CD8-positive, alpha-beta memory T cell (primary cell): ENCODE data around the gene TRIM26. TPM values are rescaled to one million over a fixed set of nuclear protein-coding genes. Genes with fewer than 3 reads are reported as not detected.

Experiments
- CTCF ChIA-PET: fragments of 350-600 bp; sonication (Branson Sonifier 250); formaldehyde crosslinking; loops from one replicate; lab custom pipeline; 2021; ENCODE audit warnings: antibody characterized with exemption; lab: Charles Lee
- POLR2A ChIA-PET: fragments of 350-600 bp; sonication (Branson Sonifier 250); formaldehyde crosslinking; loops from one replicate; lab custom pipeline; 2021; ENCODE audit warnings: antibody characterized with exemption; lab: Charles Lee
- DNase-seq, 5 donors: peaks; one replicate each; pipeline versions ENCODE4 v3.0.0 to v3.0.0-alpha.2; 2020 to 2022; ENCODE audit warnings: mixed read lengths in 1 of 5
- H3K27ac ChIP-seq: one replicate; pipeline ENCODE4 v1.7.0; 2013; ENCODE audit warnings: low read depth, mild to moderate bottlenecking, low read length, moderate library complexity
- H3K27me3 ChIP-seq: 2 replicates; pipeline ENCODE4 v1.7.0; 2013; ENCODE audit warnings: low read length, mild to moderate bottlenecking; ENCODE audit not compliant: insufficient read depth, poor library complexity, severe bottlenecking
- H3K36me3 ChIP-seq: 2 replicates; pipeline ENCODE4 v1.7.0; 2013; ENCODE audit warnings: mild to moderate bottlenecking, low read length, moderate library complexity; ENCODE audit not compliant: insufficient read depth
- H3K4me1 ChIP-seq: 2 replicates; pipeline ENCODE4 v1.7.0; 2013; ENCODE audit warnings: mild to moderate bottlenecking, low read length, moderate library complexity; ENCODE audit not compliant: insufficient read depth
- H3K4me3 ChIP-seq: 2 replicates; pipeline ENCODE4 v1.7.0; 2013; ENCODE audit warnings: mild to moderate bottlenecking, low read length
- H3K9me3 ChIP-seq: 2 replicates; pipeline ENCODE4 v1.7.0; 2013; ENCODE audit warnings: mild to moderate bottlenecking, low read length
- H3K27ac Mint-ChIP-seq, 8 donors: one replicate each; pipeline ENCODE4 v1.8.0; 2020 to 2021; ENCODE audit warnings: mixed read lengths in 8 of 8, mild to moderate bottlenecking in 6 of 8, inconsistent platforms in 3 of 8, moderate library complexity in 3 of 8
- H3K27me3 Mint-ChIP-seq, 2 donors: one replicate each; pipeline ENCODE4 v1.8.0; 2020 to 2021; ENCODE audit warnings: mixed read lengths in 2 of 2, mild to moderate bottlenecking in 1 of 2, moderate library complexity in 1 of 2
- H3K36me3 Mint-ChIP-seq, 3 donors: one replicate each; pipeline ENCODE4 v1.8.0; 2020 to 2021; ENCODE audit warnings: mixed read lengths in 3 of 3, inconsistent platforms in 1 of 3, mild to moderate bottlenecking in 1 of 3
- H3K4me1 Mint-ChIP-seq, 3 donors: one replicate each; pipeline ENCODE4 v1.8.0; 2020 to 2021; ENCODE audit warnings: mixed read lengths in 3 of 3, inconsistent platforms in 1 of 3, mild to moderate bottlenecking in 1 of 3
- H3K4me3 Mint-ChIP-seq, 7 donors: one replicate each; pipeline ENCODE4 v1.8.0; 2020 to 2021; ENCODE audit warnings: mixed read lengths in 7 of 7, mild to moderate bottlenecking in 6 of 7, moderate library complexity in 4 of 7, inconsistent platforms in 2 of 7
- H3K9me3 Mint-ChIP-seq, 5 donors: one replicate each; pipeline ENCODE4 v1.8.0; 2020 to 2022; ENCODE audit warnings: mixed read lengths in 5 of 5, mild to moderate bottlenecking in 3 of 5, moderate library complexity in 2 of 5, inconsistent platforms in 1 of 5
- polyA plus RNA-seq: library from polyadenylated mRNA; unstranded; fragments of 300-500 nt; fragmentation: Illumina TruSeq; gene quantifications from one replicate; pipeline ENCODE4 v1.2.3, GENCODE V29; 2021
- total RNA-seq, 2 experiments: library from RNA; stranded (reverse); gene quantifications; one replicate each; pipeline ENCODE4 v1.2.3, GENCODE V29; 2021

Gene TRIM26
- total and polyA plus RNA-seq, 3 experiments from 2014 or later, result 52.9 to 102 (median 94.6) TPM

- H3K9me3 ChIP-seq, result no peaks in the 10 kb centered on the region
- Mint-ChIP-seq H3K36me3 (no peaks in the 10 kb centered on the region), H3K27me3 (peaks cover 16 to 52% of the 10 kb centered on the region in 2 donors), H3K9me3 (no peaks in the 10 kb centered on the region), H3K4me1 (no peaks in the 10 kb centered on the region), H3K4me3 (no peak overlapping the region), H3K27ac (no peak overlapping the region)
- no peaks in the 10 kb centered on the region for H3K36me3 ChIP-seq
- no peak overlapping the region for H3K27ac ChIP-seq
- no peak overlapping the region for H3K4me3 ChIP-seq
- no peak for DNase-seq
- H3K4me1 ChIP-seq, result no peaks in the 10 kb centered on the region
- H3K27me3 ChIP-seq, result peaks cover 4% of the 10 kb centered on the region
- ChIA-PET CTCF (interaction anchor here (9.2 kb wide), 1 partner anchor 32 kb away, joined by 182 read pairs; no protein-coding TSS in a partner anchor), POLR2A (no interaction called here)
These were observed 76.5 kb downstream of the TRIM26 start for GRCh38 chr6:30136570-30137286.

GRCh38 chr6:30135757-30136156 lies 77.4 kb downstream of the TRIM26 start, which contains the start of gene TRIM40:
TRIM40 (plus strand) TSS chr6:30136140; CDS start chr6:30137037, 897 bp downstream.
- ChIA-PET POLR2A (no interaction called here), CTCF (interaction anchor here (9.2 kb wide), 1 partner anchor 31 kb away, joined by 182 read pairs; no protein-coding TSS in a partner anchor)
- DNase-seq, result no peak
- Mint-ChIP-seq H3K9me3 (no peaks in the 10 kb centered on the region), H3K27ac (no peak within 1 kb of the TSS), H3K4me3 (no peak within 1 kb of the TSS), H3K4me1 (peaks cover 3 to 4% (median 3%) of the 10 kb centered on the region in 3 donors), H3K36me3 (no peaks in the 10 kb centered on the region), H3K27me3 (peaks cover 16 to 55% of the 10 kb centered on the region in 2 donors)
- peaks cover 4% of the 10 kb centered on the region for H3K4me1 ChIP-seq
- no peak within 1 kb of the TSS for H3K27ac ChIP-seq
- H3K27me3 ChIP-seq, result peaks cover 8% of the 10 kb centered on the region
- H3K9me3 ChIP-seq, result no peaks in the 10 kb centered on the region
- no peaks in the 10 kb centered on the region for H3K36me3 ChIP-seq
- no peak within 1 kb of the TSS for H3K4me3 ChIP-seq

- Mint-ChIP-seq H3K4me1 (peaks cover 3 to 9% (median 4%) of the 10 kb centered on the region in 3 donors), H3K36me3 (no peaks in the 10 kb centered on the region), H3K27me3 (peaks cover 19 to 57% of the 10 kb centered on the region in 2 donors), H3K9me3 (no peaks in the 10 kb centered on the region), H3K4me3 (no peak overlapping the region), H3K27ac (no peak overlapping the region)
- DNase-seq, result no peak
- ChIA-PET POLR2A (no interaction called here), CTCF (interaction anchor here (9.2 kb wide), 1 partner anchor 30 kb away, joined by 182 read pairs; no protein-coding TSS in a partner anchor)
- H3K9me3 ChIP-seq, result no peaks in the 10 kb centered on the region
- H3K36me3 ChIP-seq, result no peaks in the 10 kb centered on the region
- H3K27ac ChIP-seq, result no peak overlapping the region
- peaks cover 8% of the 10 kb centered on the region for H3K27me3 ChIP-seq
- no peak overlapping the region for H3K4me3 ChIP-seq
- H3K4me1 ChIP-seq, result peaks cover 7% of the 10 kb centered on the region
These were observed 78.1 kb downstream of the TRIM26 start for GRCh38 chr6:30135147-30135546.

Other genes with a start within 250 kb of the TRIM26 start
- 10 to 100 TPM; 55.0 to 58.1 TPM for gene POLR1H, start 152.1 kb downstream of the TRIM26 start, total RNA-seq
- 123 TPM for gene POLR1H, start 152.1 kb downstream of the TRIM26 start, polyA plus RNA-seq
- 10 to 100 TPM; 67.1 to 70.9 TPM for gene PPP1R11, start 146.2 kb downstream of the TRIM26 start, total RNA-seq
- gene PPP1R11, start 146.2 kb downstream of the TRIM26 start, polyA plus RNA-seq, result 122 TPM
- not detected for gene RNF39, start 137.6 kb downstream of the TRIM26 start, total RNA-seq
- gene RNF39, start 137.6 kb downstream of the TRIM26 start, polyA plus RNA-seq, result 0.17 TPM
- gene TRIM31, start 100.3 kb downstream of the TRIM26 start, total RNA-seq, result not detected
- not detected for gene TRIM31, start 100.3 kb downstream of the TRIM26 start, polyA plus RNA-seq
- gene TRIM40, start 77.3 kb downstream of the TRIM26 start, total RNA-seq, result not detected
- gene TRIM40, start 77.3 kb downstream of the TRIM26 start, polyA plus RNA-seq, result not detected
- gene TRIM10, start 52.2 kb downstream of the TRIM26 start, total RNA-seq, result not detected
- not detected for gene TRIM10, start 52.2 kb downstream of the TRIM26 start, polyA plus RNA-seq
- not detected for gene TRIM15, start 49.9 kb downstream of the TRIM26 start, total RNA-seq
- not detected for gene TRIM15, start 49.9 kb downstream of the TRIM26 start, polyA plus RNA-seq
- gene TRIM39, start 113.5 kb upstream of the TRIM26 start, total RNA-seq, result 10 to 100 TPM; 19.9 to 21.9 TPM
- 12.0 TPM for gene TRIM39, start 113.5 kb upstream of the TRIM26 start, polyA plus RNA-seq
- gene RPP21, start 131.8 kb upstream of the TRIM26 start, total RNA-seq, result 10 to 100 TPM; 41.3 to 41.5 TPM
- gene RPP21, start 131.8 kb upstream of the TRIM26 start, polyA plus RNA-seq, result 71.0 TPM